Neural cell (in vitro differentiated cells): Measurements from ENCODE around the gene COX7B2. TPM values are rescaled to one million over a fixed set of nuclear protein-coding genes. Genes with fewer than 3 reads are reported as not detected.

Source experiments
- H2AFZ ChIP-seq: fragments of 200-600, 300-800 bp; sonication (generic), shearing (Covaris generic); 2 replicates; pipeline ENCODE4 v1.6.0; 2014; ENCODE audit warnings: low read depth, mild to moderate bottlenecking, antibody characterized with exemption, low read length, moderate library complexity
- H3F3A ChIP-seq: fragments of 200-600 bp; shearing (Covaris generic); 2 replicates; pipeline ENCODE4 v1.6.1; 2016; ENCODE audit warnings: mild to moderate bottlenecking, moderate library complexity, mixed read lengths, antibody characterized with exemption, low read length; ENCODE audit not compliant: insufficient read depth, poor library complexity, severe bottlenecking
- H3K27ac ChIP-seq: fragments of 200-600, 300-800 bp; sonication (generic), shearing (Covaris generic); 2 replicates; pipeline ENCODE4 v1.5.1; 2014; ENCODE audit warnings: mild to moderate bottlenecking, low read length, moderate library complexity
- H3K27me3 ChIP-seq: fragments of 300-800, 200-600 bp; sonication (generic), shearing (Covaris generic); 2 replicates; pipeline ENCODE4 v1.6.0; 2014; ENCODE audit warnings: mild to moderate bottlenecking, low read depth, low read length, moderate library complexity; ENCODE audit not compliant: insufficient read depth
- H3K36me3 ChIP-seq: fragments of 300-800, 200-600 bp; sonication (generic), shearing (Covaris generic); 2 replicates; pipeline ENCODE4 v1.5.1; 2014; ENCODE audit warnings: mild to moderate bottlenecking, antibody characterized with exemption, low read length, moderate library complexity; ENCODE audit not compliant: insufficient read depth
- H3K4me2 ChIP-seq: fragments of 300-800, 200-600 bp; sonication (generic), shearing (Covaris generic); 2 replicates; pipeline ENCODE4 v1.6.0; 2014; ENCODE audit warnings: mild to moderate bottlenecking, low read length
- H3K4me3 ChIP-seq: fragments of 300-800, 200-600 bp; sonication (generic), shearing (Covaris generic); 2 replicates; pipeline ENCODE4 v1.5.1; 2014; ENCODE audit warnings: mild to moderate bottlenecking, low read length, moderate library complexity
- H3K79me2 ChIP-seq: fragments of 200-600 bp; shearing (Covaris generic); replicated peaks from 2 replicates; pipeline ENCODE4 v1.6.0; 2014; ENCODE audit warnings: mild to moderate bottlenecking, low read length, moderate library complexity; ENCODE audit not compliant: insufficient read depth
- H3K9ac ChIP-seq: fragments of 300-800, 200-600 bp; sonication (generic), shearing (Covaris generic); 2 replicates; pipeline ENCODE4 v1.6.1; 2016; ENCODE audit warnings: mild to moderate bottlenecking, low read length, mixed read lengths
- H3K9me2 ChIP-seq: fragments of 200-600 bp; shearing (Covaris generic); 2 replicates; pipeline ENCODE4 v1.6.1; 2016; ENCODE audit warnings: mild to moderate bottlenecking, low read length, mixed read lengths; ENCODE audit not compliant: insufficient read depth
- H3K9me3 ChIP-seq: fragments of 200-600, 300-800 bp; sonication (generic), shearing (Covaris generic); 2 replicates; pipeline ENCODE4 v1.6.1; 2016; ENCODE audit warnings: mild to moderate bottlenecking, mixed run types, low read length, moderate library complexity, mixed read lengths
- H4K20me1 ChIP-seq: fragments of 200-600 bp; shearing (Covaris generic); 2 replicates; pipeline ENCODE4 v1.6.1; 2016; ENCODE audit warnings: mild to moderate bottlenecking, mixed run types; ENCODE audit not compliant: insufficient read depth
- CTCF ChIP-seq: fragments of 450-650 bp; IDR thresholded peaks from 2 replicates; pipeline ENCODE4 v1.5.1; 2014; ENCODE audit warnings: antibody characterized with exemption, mild to moderate bottlenecking, moderate library complexity; ENCODE audit not compliant: poor library complexity, severe bottlenecking
- EP300 ChIP-seq: fragments of 450-650 bp; conservative IDR thresholded peaks from 2 replicates; pipeline ENCODE4 v1.6.1; 2014; ENCODE audit warnings: antibody characterized with exemption, mild to moderate bottlenecking, moderate library complexity; ENCODE audit not compliant: poor library complexity, severe bottlenecking
- EZH2 ChIP-seq: fragments of 200-600, 300-800 bp; shearing (Covaris generic), sonication (generic); IDR thresholded peaks from 2 replicates; pipeline ENCODE4 v1.6.1; 2014; ENCODE audit warnings: antibody characterized with exemption, low read length, borderline replicate concordance, mild to moderate bottlenecking; ENCODE audit not compliant: insufficient read depth, poor library complexity, severe bottlenecking
- MXI1 ChIP-seq: fragments of 450-650 bp; conservative IDR thresholded peaks from 2 replicates; pipeline ENCODE4 v1.6.1; 2014; ENCODE audit warnings: antibody characterized with exemption, mild to moderate bottlenecking; ENCODE audit not compliant: poor library complexity, severe bottlenecking
- POLR2AphosphoS5 ChIP-seq: IDR thresholded peaks from 2 replicates; pipeline ENCODE4 v1.6.1; 2012
- RAD21 ChIP-seq: fragments of 450-650 bp; conservative IDR thresholded peaks from 2 replicates; pipeline ENCODE4 v1.6.1; 2014; ENCODE audit warnings: antibody characterized with exemption, mild to moderate bottlenecking, moderate library complexity
- REST ChIP-seq: IDR thresholded peaks from 2 replicates; pipeline ENCODE4 v1.6.1; 2012; ENCODE audit warnings: borderline replicate concordance
- SMC3 ChIP-seq: fragments of 450-650 bp; conservative IDR thresholded peaks from 2 replicates; pipeline ENCODE4 v1.6.1; 2014; ENCODE audit warnings: antibody characterized with exemption, mild to moderate bottlenecking, moderate library complexity; ENCODE audit not compliant: poor library complexity
- TAF1 ChIP-seq: IDR thresholded peaks from 2 replicates; pipeline ENCODE4 v1.6.1; 2012; ENCODE audit warnings: low read depth
- polyA plus RNA-seq: library from polyadenylated mRNA; depleted of rRNA; stranded (reverse); fragments of >200 nt; gene quantifications from 2 replicates; pipeline ENCODE4 v1.2.3, GENCODE V29; 2014

The COX7B2 gene
- polyA plus RNA-seq, 1 donor from 2014 or later = not detected

GRCh38 chr4:46839128-46839527, 69.9 kb downstream of the COX7B2 start:
- H3K9ac ChIP-seq = no peak overlapping the region
- no peaks in the 10 kb centered on the region for H3K9me3 ChIP-seq
- no peak for TF ChIP-seq MXI1
- TF ChIP-seq REST = no peak
- no peak for TF ChIP-seq RAD21
- no peak for TF ChIP-seq EZH2
- no peaks in the 10 kb centered on the region for H3K9me2 ChIP-seq
- no peak overlapping the region for H3K4me3 ChIP-seq
- H3F3A ChIP-seq = no peaks in the 10 kb centered on the region
- H3K27me3 ChIP-seq = no peaks in the 10 kb centered on the region
- H3K27ac ChIP-seq = no peak overlapping the region
- no peaks in the 10 kb centered on the region for H4K20me1 ChIP-seq
- H3K36me3 ChIP-seq = no peaks in the 10 kb centered on the region
- no peak overlapping the region for H2AFZ ChIP-seq
- H3K4me2 ChIP-seq = no peak overlapping the region
- no peaks in the 10 kb centered on the region for H3K79me2 ChIP-seq

- Histone ChIP-seq H3K27ac (no peak overlapping the region), H2AFZ (no peak overlapping the region), H3K9ac (no peak overlapping the region), H3K27me3 (no peaks in the 10 kb centered on the region), H4K20me1 (no peaks in the 10 kb centered on the region), H3F3A (no peaks in the 10 kb centered on the region), H3K4me3 (no peak overlapping the region), H3K9me3 (no peaks in the 10 kb centered on the region), H3K79me2 (no peaks in the 10 kb centered on the region), H3K36me3 (no peaks in the 10 kb centered on the region), H3K4me2 (no peak overlapping the region), H3K9me2 (no peaks in the 10 kb centered on the region)
- TF ChIP-seq RAD21 (no peak), CTCF (no peak), TAF1 (no peak), POLR2AphosphoS5 (no peak), SMC3 (no peak), EP300 (no peak), MXI1 (no peak), REST (no peak), EZH2 (no peak)
These were observed 71.4 kb downstream of the COX7B2 start for GRCh38 chr4:46837639-46838038.
